ENCODE measurements around the gene STIP1.

Gene STIP1

DNA sequence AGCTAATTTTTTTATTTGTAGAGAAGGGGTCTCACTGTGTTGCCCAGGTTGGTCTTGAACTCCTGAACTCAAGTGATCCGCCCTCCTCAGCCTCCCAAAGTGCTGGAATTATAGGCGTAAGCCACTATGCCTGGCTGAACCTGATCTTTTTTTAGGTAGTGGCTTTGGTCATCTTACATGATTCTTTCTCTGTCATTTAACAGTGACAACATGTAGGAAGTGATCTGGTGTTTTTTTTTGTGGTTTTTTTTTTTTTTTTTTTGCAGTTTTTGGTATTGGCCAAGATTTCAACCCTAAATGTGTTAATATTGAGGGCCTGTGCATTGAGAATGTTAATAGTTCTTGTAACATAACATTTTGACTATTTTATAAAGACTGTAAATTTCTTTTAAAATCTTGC lies 12.5 kb downstream of the STIP1 start:
- no peak for DNase-seq (ENCODE audit: low read depth)

DNA sequence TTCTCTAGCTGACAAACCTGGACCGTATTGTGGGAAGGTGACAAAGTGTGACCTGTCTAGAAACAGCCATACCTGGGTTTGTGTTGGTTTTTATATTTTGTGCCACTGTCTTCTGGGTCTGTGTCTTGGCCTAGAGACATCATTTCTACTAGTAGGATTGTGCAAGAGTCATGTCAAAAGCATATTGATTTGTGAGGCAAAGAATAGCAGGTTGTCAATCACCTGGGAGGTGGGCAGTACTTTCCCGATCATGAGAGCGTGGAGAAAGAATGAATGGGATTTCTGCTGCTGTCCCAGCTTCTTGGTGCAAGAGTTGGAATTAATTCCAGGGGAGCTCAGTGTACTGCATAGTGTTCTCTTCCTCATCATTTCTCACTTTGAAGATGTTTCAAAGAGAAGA lies 15.6 kb downstream of the STIP1 start:
- no peak for DNase-seq (ENCODE audit: low read depth)

DNA sequence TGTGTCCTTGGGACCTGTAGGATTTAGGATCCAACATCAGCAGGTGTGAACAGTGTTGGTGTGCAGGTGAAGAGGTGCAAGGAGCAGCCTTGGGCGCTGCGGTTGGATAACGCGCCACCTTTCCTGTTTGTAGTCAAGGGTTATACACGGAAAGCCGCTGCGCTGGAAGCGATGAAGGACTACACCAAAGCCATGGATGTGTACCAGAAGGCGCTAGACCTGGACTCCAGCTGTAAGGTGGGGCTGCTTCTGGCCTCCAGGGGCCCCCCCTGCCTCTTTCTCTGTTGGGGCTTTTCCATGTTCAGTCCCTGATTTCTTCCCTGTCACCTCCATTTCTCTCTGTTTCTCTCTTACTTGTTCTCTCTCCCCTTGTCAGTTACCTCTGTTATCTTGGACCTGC lies 17.0 kb downstream of the STIP1 start:
- no peak for DNase-seq (ENCODE audit: low read depth)

DNA sequence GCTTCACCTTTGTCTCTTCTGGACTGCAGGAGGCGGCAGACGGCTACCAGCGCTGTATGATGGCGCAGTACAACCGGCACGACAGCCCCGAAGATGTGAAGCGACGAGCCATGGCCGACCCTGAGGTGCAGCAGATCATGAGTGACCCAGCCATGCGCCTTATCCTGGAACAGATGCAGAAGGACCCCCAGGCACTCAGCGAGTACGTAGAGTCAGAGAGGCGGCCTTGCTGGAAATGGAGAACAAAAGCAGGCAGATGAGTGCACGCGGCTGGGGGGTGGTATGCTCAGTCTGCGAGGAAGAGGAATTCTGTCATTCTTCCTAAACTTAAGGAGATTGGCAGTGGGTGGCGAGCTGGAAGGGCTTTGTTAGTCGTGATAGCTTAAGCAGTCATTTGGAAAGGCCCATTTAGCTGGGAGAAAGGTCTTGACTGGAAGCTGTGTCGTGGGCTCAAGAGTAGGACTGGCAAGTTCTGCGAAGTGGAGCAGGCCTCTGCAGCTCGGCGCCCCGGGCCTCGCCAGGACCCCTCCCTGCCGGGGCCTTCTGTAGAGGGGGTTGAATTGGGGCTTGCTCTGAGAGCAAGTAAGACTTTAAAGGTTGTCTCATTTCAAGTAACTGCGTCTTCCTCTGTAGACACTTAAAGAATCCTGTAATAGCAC lies 17.6 kb downstream of the STIP1 start:
- DNase-seq (ENCODE audit: low read depth), result no peak

DNA sequence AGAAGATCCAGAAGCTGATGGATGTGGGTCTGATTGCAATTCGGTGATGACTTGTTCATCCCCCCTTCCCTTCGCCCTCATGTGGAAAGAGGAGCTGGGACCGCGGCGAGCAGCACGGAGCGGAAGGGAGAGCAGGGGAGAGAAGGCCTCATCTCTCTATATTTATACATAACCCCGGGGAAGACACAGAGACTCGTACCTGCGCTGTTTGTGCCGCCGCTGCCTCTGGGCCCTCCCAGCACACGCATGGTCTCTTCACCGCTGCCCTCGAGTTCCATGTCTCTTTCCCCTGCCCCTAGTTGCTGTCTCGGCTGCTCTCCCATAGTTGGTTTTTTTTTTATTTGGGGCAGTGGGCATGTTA lies 18.1 kb downstream of the STIP1 start:
- DNase-seq (ENCODE audit: low read depth), result no peak

DNA sequence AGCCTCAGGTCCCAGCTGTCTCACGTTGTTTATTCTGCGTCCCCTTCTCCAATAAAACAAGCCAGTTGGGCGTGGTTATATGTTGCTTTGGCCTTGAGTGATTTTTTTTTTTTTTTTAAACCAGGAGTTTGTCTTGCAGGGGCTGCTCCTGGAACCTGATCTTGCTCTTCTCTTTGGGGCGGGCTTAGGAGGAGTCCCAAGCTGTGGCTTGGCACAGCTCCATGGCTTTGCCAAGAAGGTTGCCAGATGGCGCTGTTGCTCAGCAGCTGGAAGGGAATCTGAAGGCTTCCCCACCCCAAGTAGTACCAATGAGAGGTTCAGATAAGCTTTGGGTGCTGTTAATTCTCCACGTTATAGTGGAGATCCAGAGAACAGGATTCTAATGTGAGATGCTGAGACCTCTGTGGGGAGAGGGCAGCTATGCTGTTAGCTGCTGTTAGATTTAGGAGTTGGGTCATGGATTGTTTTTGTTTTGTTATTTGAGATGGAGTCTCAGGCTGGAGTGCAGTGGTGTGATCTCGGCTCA lies 18.6 kb downstream of the STIP1 start:
- DNase-seq (ENCODE audit: low read depth), result peak; percentile 95

DNA sequence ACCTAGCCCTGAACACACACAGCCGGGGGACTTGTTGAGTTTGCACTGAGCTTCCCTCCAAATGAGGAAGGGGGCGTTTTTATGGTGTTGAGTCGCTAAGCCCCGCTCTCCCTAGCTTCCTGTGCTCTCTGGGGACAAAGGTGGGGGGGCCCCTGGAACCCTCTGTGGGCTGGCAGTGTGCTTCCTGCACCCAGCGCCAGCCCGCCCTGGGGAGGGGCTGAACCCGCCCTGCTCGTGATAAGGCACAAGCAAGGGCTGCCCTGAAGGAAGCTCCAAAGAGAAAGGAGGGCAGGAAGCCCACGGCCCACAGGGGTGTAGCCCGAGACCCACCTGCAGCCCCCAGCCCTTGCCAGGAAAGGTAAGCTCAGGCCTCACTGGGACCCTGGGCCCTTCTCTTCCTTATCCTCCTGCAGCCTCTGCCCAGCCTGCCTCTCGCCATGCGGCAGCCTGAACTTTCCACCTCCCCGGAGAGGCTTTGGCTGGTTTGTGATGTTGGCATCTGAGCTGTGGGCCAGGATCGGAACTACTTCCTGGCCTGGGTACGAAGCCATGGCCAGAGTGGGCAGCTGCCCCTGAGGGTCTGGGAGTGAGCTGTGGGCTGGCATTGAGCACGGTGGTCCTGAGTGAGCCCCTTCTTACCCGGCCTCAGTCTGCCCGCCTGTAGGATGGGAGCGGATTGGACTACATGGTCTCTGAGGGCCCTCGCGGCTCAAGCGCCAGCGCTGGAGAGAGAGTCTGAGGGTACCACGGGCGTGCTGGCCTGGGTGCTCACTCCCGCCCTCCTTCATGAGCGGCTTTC lies 20.7 kb downstream of the STIP1 start, which contains the start of gene FERMT3:
Gene FERMT3 (plus strand): TSS at position 265 of the 799 bp plus-strand sequence. CDS start 644 bp downstream, outside the sequence.
- DNase-seq (ENCODE audit: low read depth), result no peak

DNA sequence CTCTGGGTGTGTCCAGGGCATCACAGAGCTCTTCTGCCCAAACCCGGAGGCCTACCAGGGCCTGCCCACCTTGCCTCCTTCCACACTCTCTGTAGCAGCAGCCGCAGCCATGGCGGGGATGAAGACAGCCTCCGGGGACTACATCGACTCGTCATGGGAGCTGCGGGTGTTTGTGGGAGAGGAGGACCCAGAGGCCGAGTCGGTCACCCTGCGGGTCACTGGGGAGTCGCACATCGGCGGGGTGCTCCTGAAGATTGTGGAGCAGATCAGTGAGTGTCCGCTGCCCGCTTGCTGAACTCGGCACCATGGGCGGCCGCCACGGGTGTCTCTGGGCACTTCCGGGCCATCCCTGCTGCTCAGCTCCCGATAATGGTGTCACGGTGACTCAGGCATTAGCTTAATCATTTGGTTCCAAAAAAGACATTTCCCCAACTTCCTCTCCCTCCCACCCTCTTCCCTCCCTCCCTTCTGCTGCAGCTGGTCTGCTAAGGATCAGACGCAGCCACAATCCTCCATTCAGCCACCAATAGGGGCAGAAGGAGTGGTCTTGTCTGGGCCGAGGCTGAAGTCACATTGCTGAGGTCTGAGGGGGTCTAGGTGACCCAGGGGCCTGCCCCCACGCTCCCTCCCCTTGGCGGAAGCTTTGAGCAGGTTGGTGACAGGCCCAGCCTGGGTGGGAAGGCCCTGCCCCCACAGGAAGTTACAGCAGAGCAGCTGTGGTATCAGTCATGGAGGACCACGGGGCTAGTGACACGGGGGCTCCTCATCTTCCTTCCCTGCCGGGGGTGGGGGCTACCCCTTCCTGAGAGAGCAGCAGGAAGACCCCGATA lies 21.5 kb downstream of the STIP1 start:
- DNase-seq (ENCODE audit: low read depth), result peak; percentile 74

DNA sequence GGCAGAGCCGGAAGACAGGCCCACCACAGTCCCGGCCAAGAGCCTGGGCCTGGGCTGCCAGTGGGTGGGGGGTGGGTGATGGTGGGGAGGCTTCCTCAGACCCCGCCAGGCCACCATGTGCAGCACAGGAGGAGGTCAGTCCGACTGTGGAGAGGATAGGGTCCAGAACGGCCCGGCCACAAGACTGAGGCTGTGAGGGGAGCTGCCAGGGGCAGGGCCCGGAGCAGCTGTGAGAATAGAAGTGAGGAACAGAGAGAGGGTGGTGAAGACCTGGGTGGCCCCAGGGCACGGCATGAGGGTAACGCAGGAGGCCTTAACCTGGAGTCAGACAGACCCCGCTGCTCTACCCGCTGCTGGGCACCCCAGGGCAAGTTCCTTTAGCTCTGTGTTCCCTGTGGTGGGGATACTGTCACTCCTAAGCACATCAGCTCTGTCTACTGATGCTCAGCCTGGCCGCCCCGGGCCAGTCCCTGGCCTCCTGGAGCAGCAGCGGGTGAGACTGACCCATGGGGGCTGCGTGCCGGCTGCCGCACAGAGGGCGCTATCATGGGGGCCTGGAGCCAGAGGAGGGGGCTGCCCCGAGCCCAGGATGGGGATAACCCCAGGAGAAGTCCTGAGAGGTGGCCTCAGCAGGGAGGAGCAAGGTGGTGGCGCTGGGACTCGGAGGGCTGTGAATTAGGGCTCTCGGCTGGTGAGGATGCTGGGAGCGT lies 22.3 kb downstream of the STIP1 start:
- DNase-seq (ENCODE audit: low read depth), result no peak

DNA sequence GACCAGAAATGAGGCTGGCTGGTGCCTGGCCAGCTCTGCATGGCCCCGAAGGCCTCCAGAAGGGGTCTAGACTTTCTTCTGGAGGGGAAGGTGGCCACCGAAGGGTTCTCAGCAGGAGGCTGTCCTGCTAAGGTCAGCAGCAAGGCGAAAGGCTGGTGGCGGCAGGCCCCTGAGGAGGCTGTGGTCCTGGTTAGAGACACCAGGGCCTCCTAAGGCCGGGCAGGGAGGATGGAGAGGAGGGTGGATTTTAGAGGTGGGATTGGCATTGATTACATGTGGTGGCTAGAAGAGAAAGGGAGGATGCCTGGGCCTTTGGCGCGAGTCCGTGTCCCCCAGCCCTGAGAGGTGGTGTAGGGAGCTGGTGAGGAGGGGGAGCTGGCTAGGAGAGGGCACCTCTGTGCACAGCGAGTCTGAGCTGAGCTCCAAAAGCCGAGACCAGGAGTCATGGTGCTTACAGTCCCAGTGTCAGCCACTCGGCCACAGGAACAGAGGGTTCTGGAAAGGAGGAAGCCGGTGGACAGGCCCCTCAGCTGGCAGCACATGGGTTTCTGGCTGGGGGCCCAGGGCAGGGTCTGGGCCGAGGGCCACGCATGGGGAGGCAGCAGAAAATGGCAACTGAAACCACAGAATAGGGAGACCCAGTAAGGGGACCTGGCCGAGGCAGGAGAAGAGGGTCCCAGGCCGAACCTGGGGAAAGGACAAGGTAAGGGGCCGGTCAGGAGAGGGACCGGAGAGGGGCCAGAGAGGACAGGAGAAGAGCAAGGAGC lies 23.0 kb downstream of the STIP1 start:
- no peak for DNase-seq (ENCODE audit: low read depth)

DNA sequence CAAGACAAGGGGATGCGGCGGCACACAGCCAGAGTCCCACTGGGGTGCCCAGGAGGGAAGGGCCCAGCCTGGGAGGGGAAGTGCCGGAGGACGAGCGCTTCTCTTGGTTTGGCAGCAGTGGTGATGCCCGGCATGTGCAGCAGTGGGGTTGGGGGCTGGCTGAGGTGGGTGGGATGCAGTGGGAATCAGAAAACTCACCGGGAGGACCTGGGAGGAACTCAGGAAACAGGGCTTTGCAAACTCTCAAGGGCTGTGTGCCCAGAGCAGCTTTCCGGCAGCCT lies 23.5 kb downstream of the STIP1 start:
- DNase-seq (ENCODE audit: low read depth), result no peak

DNA sequence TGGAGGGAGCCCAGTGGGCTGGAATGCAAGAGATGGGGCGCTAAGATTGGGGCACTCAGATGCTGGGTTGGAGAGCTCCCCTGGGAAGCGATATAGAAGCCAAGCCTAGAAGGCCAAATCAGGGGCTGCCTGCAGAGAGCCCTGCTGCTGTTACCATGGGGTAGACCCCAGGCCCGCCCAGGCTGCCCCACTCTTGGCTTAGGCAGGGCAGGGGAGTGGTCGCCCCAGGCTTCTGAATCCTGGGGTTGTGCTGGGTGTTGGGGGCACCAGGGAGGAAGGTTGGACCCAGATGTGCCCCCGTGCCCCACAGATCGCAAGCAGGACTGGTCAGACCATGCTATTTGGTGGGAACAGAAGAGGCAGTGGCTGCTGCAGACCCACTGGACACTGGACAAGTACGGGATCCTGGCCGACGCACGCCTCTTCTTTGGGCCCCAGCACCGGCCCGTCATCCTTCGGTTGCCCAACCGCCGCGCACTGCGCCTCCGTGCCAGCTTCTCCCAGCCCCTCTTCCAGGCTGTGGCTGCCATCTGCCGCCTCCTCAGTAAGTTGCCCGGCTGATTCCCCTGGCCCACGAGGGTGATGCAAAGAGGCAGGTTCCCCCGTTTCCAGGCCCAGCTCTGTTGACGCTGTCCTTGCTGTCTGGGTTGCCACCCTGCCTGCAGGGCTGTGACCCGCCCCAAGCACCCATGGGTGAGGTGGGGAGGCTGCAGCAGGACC lies 24.5 kb downstream of the STIP1 start:
- no peak for DNase-seq (ENCODE audit: low read depth)

DNA sequence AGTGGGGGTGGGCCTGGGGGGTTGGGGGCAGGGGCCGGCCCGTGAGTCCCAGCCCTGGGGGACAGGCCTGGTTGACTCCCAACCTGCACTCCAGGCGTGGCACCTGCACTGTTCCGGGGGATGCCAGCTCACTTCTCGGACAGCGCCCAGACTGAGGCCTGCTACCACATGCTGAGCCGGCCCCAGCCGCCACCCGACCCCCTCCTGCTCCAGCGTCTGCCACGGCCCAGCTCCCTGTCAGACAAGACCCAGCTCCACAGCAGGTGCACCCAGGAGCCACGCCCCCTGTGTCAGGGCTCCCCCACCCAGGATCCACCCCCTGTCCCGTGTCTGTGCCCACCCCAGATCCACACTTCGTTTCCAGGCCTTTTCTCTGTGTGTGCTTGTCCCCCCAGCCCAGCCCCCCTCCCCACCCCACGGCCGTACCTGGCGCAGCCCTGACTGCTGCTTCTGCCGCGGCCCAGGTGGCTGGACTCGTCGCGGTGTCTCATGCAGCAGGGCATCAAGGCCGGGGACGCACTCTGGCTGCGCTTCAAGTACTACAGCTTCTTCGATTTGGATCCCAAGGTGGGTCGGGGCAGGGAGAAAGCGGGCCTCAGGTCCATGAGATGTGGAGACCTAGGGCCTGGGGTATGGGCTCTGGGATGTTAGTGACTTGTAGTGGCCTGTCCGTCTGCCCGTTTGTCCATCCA lies 25.4 kb downstream of the STIP1 start:
- DNase-seq (ENCODE audit: low read depth), result no peak

DNA sequence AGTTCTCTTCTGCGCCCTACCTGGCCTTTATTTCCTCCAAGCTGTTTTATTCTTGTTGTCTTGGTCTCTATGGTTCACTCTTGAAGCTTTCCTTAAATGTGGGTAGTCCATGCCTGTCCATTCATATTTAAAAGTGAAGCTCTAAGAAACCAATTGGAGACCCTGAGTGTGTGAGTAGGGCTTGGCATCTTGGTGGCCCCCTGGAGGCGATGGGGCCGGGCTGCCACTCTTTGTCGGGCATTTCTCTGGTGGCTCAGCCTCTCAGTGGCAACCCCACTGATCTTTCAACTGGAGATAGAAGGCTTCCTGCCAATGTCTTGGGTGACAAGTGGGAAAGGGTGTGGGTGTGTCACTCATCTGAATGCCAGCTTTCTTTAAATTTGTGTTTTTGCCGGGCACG lies 30.9 kb downstream of the STIP1 start:
- no peak for DNase-seq (ENCODE audit: low read depth)

DNA sequence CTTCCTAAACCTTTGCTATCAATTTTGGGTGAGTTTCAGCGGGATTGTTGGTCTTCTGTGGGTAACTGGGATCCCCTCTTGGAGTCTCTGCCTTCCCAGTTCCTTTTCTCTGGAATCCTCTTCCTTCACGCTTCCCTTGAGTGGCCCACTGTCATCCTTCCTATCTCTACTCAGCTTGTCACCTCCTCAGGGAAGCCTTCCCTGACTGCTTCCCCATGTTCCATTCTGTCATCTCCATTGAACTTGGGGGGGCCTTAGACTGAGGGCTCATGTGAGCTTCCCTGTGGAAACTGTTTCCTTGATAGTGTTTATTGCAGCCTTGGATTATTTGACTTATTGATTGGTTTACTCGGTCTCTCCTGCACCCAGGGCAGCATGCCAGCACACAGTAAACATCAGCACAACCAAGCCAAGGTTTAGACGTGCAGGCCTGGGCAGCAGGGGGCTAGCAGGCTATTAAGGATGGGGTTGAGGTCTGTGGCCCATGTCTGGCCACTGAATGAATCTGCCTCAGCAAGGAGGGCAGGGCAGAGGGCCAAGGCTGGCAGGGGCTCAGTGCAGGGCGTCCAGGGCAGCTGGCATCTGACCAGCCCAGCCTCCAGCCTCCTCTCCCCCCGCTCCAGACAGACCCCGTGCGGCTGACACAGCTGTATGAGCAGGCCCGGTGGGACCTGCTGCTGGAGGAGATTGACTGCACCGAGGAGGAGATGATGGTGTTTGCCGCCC lies 32.8 kb downstream of the STIP1 start:
- no peak for DNase-seq (ENCODE audit: low read depth)

DNA sequence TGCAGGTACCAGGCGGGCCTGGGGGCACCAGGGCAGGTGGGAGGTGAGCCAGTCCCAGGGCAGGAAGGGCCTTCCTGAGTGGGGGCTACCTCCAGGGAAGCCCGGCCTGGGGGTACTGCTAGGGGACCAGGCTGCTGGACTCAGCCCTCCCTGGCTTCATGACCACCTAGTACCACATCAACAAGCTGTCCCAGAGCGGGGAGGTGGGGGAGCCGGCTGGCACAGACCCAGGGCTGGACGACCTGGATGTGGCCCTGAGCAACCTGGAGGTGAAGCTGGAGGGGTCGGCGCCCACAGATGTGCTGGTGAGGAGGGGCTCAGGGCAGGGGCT lies 33.3 kb downstream of the STIP1 start:
- DNase-seq (ENCODE audit: low read depth), result no peak

DNA sequence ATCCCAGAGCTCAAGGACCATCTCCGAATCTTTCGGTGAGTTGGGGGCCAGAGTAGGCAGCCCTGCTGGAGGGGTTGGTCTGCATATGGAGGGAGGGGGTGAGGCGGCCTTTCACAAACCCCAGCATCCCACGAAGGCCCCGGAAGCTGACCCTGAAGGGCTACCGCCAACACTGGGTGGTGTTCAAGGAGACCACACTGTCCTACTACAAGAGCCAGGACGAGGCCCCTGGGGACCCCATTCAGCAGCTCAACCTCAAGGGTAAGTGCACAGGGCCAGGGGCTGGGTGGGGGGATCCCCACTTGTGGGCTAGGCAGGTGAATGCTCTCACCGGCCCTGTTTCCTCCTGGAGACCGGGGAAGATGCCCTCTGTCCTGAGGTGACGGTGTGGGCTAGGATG lies 33.8 kb downstream of the STIP1 start:
- DNase-seq (ENCODE audit: low read depth), result no peak

DNA sequence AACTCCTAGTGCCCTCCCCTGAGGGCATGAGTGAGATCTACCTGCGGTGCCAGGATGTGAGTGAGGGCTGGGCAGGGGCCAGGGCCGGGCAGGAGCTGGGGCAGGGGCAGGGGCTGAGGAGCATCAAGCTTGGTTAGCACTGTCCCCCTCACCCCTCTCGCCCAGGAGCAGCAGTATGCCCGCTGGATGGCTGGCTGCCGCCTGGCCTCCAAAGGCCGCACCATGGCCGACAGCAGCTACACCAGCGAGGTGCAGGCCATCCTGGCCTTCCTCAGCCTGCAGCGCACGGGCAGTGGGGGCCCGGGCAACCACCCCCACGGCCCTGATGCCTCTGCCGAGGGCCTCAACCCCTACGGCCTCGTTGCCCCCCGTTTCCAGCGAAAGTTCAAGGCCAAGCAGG lies 34.3 kb downstream of the STIP1 start:
- no peak for DNase-seq (ENCODE audit: low read depth)

DNA sequence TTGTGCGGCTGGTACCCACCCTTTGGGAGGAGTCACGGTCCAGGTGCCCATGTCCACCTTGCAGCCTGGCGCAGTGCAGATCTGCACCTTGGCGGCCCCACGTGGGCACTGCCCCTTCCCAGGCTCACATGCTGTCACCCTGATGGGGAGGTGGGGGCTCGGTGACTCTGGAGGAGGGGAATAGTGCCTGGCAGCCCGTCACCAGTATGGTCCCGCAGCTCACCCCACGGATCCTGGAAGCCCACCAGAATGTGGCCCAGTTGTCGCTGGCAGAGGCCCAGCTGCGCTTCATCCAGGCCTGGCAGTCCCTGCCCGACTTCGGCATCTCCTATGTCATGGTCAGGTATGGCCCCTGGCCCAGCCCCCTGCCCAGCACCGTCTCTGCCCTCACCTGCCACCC lies 34.8 kb downstream of the STIP1 start:
- DNase-seq (ENCODE audit: low read depth), result no peak

DNA sequence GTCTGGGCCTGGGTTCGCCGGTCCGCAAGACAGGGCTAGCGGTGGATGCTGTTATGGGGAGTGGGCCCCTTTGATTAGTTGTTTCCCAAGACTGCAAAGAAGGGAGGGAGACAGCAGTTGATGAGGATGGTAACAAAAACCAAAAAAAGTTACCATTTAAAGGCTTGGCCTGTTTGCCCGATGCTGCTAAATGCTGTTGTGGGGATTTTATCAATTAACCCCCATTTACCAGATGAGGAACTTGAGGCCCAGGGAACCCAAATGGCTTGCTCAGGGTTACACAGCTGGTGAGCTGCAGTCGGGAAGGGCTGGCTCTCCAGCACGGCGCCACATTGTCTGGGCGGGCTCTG lies 36.7 kb downstream of the STIP1 start:
- DNase-seq (ENCODE audit: low read depth), result no peak
